ENCODE measurements around the gene SNAPC2.
"Not testable (repeated sequence)": the region's sequence is repeated elsewhere in the genome, so short reads cannot be mapped to it uniquely, and the experiment has no call there.

Gene SNAPC2

GRCh38 chr19:7918615-7919421 lies 1.3 kb upstream of the SNAPC2 start:
- in situ Hi-C loops (cut with HindIII; ENCODE audit: low sequenced_read_pairs), result no loop called here

GRCh38 chr19:7920519-7921301 lies 572 bp downstream of the SNAPC2 start:
- in situ Hi-C loops (cut with HindIII; ENCODE audit: low sequenced_read_pairs), result no loop called here

DNA sequence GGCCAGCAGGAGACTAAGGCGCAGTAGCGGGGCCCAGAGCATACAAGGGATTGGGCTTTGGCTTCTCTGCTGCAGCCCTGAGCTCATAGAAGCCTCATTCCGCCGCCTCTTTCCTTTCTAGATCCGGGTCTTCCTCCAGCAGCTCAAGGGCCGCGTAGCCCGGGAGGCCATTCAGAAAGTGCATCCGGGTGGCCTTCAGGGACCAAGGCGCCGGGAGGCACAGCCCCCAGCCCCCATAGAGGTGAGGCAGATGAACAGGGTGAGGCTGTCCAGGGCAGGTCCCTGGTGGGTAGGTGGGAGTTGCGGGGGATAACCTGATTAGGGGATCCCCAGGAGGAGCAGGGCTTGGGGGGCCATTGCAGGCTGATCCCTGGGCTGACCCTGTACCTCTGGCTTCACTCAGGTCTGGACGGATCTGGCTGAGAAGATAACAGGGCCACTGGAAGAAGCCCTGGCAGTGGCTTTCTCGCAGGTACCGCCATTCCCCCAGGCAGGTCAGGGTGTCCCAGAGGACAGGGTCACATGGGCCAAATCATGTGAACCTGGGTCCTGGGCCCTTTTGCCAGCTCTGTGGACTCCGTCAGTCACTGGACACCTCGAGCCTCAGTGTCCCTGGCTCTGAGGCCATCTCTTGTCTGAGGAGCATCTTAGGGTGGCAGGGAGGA lies 1.3 kb downstream of the SNAPC2 start:
- in situ Hi-C loops (cut with HindIII; ENCODE audit: low sequenced_read_pairs), result no loop called here

DNA sequence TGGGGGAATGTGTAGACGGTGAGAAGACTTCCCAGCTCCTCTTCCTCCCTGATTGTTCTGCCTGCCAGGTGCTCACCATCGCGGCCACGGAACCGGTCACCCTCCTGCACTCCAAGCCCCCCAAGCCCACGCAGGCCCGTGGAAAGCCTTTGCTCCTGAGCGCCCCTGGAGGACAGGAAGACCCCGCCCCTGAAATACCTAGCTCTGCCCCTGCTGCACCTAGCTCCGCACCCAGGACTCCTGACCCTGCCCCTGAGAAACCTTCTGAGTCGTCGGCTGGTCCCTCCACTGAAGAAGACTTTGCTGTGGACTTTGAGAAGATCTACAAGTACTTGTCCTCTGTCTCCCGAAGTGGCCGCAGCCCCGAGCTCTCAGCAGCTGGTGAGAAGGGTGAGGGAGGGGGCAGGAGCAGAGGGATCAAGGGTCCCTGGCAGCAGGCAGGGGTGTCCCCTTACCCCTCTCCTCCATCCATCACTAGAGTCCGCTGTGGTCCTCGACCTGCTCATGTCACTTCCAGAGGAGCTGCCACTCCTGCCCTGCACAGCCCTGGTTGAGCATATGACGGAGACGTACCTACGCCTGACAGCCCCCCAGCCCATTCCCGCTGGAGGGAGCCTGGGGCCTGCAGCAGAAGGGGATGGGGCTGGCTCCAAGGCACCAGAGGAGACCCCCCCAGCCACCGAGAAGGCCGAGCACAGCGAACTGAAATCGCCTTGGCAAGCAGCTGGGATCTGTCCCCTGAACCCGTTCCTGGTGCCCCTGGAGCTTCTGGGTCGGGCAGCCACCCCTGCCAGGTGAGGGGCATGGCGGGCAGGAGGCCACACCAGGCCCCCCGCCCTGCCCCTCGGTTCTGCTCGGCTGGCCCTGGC lies 2.1 kb downstream of the SNAPC2 start:
- in situ Hi-C loops (cut with HindIII; ENCODE audit: low sequenced_read_pairs), result no loop called here

- in situ Hi-C loops (cut with HindIII; ENCODE audit: low sequenced_read_pairs), result no loop called here
Observed at GRCh38 chr19:7922836-7923195, 2.7 kb downstream of the SNAPC2 start.

DNA sequence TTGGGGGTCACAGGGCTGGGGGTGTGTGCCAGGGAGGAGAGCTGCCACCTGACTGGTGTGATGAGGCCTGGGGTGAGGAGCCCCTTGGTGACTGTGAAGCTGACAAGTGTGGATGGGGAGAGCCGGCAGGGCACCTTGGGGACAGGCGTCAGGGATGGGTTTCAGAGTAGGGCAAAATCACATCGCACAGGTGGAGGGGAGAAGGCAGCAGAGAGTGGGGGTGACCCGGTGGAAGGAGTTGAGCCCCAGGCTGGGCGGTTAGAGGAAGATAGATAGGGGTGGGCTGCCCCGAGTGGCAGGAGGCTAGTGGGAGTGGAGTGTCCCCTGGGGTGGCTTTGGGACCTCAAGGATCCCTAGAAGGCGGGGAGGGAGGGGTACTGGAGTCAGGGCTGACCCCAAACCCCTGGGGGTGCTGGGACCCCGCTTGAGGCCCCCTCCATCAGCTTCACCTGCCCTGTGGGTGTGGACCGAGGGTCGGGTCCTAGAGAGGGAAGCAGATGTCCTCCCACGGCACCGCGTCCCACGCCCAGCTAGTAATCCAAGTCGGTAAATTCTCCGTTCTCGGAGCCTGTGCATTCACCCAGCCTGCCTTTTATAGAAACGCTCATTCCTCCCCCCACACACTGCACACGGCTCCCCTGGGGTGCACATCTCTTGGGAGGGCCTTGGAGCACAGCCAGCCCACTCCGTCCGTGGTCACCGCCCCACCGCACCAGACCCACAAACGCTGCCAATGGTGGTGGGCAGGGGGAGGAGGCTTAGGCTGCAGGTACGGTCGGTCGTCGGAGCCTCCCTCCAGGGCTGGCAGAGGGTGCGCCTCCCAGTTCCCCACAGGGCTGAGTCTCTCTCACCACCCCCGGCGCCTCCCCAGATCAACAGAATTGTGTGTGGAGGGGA lies 3.4 kb downstream of the SNAPC2 start:
- in situ Hi-C loops (cut with HindIII; ENCODE audit: low sequenced_read_pairs), result no loop called here

DNA sequence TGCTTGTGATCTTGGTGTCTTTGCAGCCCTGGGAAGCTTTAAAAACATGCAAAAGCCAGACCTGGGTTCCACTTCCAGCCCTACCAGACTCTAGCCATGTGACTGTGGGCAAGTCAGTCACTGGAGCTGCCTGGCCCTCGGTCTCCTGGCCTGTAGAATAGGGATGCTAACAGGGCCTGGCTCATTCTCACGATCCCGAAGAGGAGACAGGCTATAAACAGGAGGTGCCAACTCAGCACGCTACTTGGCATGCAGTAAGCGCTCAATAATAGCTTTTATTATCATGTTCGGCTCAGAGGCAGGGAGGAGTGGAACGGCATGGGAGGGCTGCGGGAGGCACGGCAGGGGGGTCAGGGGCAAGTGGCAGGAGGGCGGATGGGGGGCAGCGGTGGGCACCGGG lies 4.1 kb downstream of the SNAPC2 start:
- in situ Hi-C loops (cut with HindIII; ENCODE audit: low sequenced_read_pairs), result no loop called here

- in situ Hi-C loops (cut with HindIII; ENCODE audit: low sequenced_read_pairs), result no loop called here
Observed at GRCh38 chr19:7924651-7925170, 4.6 kb downstream of the SNAPC2 start.

DNA sequence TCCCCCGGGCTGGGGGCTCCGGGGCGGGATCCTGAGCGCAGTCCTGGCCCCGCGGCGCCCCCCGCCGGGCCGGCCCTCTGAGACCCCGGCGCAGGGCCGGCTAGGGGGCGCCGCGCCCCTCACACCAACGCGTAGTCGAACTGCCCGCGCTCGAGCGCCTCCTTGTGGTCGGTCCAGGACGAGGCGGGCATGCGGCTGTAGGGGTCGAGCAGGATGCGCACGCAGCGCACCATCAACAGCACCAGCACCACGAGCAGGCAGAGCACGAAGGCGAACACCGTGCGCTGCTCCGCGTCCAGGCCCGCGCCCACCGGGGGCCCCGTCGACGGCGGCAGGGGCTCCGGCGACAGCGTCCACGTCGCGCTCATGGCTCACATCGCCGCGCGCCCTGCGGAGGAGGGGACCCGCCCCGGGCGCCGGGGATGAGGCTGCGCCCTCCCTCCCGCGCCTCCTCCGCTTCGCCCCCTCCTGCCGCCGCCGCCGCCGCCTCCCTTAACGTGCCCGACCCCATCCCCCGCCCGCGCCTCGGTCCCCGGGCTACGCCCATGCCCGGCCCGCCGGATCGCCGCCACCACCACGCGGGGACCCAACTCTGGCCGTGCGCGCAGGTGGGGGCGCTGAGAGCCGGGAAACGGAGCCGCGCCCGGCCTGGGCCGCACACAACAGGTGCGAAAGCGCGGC lies 5.2 kb downstream of the SNAPC2 start:
- in situ Hi-C loops (cut with HindIII; ENCODE audit: low sequenced_read_pairs), result no loop called here

- in situ Hi-C loops (cut with HindIII; ENCODE audit: low sequenced_read_pairs), result no loop called here
Observed at GRCh38 chr19:7926021-7926726, 6.0 kb downstream of the SNAPC2 start, which contains the start of gene CTXN1. CTXN1 (minus strand) TSS chr19:7926135; CDS start chr19:7925538, 597 bp downstream.

GRCh38 chr19:7926727-7927604 lies 6.8 kb downstream of the SNAPC2 start:
- in situ Hi-C loops (cut with HindIII; ENCODE audit: low sequenced_read_pairs), result no loop called here

- in situ Hi-C loops (cut with HindIII; ENCODE audit: low sequenced_read_pairs), result no loop called here
Observed at GRCh38 chr19:7927605-7928333, 7.6 kb downstream of the SNAPC2 start.

DNA sequence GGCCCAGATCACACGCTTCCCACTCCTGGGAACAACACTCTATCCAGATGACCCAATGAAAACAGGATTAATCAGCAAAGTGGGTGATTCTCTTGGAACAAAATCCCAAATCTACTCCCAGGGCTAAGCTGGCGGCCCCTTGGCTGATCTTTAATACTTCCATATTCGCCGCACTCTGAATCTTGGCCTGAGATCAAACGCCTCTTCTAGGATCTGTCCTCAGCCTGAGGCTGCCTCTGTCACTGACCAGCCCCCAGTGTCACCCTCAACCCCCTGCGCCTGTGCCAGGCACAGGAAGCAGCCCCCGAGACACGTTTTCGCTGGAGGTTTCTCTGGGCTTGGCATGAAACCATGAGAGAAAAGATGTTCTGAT lies 8.2 kb downstream of the SNAPC2 start:
- in situ Hi-C loops (cut with HindIII; ENCODE audit: low sequenced_read_pairs), result no loop called here

DNA sequence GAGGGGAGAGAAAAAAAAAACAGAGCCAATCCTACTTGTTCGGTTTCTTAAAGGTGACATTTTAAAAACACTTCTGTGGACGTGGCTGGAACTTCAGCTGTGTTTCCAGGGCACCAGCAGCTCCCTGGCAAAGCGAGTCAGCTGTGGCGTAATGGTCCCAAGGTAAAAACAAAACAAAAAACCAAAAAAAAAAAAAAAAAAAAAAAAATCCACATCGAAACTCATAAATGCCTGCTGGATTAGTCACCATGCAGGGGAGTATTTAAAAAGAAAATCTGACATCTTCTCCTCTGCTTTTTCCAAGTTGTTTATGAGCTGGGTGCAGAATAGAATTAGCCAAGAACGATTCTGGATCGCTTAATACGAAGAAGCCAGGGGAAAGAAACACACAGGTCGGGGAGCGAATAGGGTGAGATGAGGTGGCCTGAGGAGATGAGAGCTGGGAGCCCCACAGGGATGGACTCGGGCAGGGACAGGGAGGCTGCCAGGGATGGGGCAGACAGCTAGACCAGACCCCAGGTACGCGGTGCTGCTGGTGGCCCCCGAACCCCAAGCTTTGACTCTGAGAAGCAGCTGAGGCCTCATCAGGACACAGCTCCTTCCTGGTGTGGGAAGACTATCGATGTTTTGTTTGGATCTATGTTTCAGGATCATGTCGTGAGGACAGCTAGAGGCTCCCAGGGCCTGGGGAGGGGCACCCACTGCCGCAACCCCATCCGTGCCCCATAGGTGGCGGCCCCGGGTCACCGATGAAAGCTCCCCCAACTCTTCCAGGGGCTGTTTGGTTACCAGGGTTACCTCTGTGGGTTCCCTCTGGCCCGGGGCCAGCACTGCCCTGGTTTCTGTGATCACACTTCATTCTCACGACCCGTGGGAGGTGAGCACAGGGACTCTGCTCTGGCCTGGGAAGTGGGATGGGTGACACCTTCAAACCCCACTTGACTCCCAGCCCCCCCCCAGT lies 8.9 kb downstream of the SNAPC2 start:
- in situ Hi-C loops (cut with HindIII; ENCODE audit: low sequenced_read_pairs), result no loop called here

GRCh38 chr19:7930030-7930429 lies 9.9 kb downstream of the SNAPC2 start:
- in situ Hi-C loops (cut with HindIII; ENCODE audit: low sequenced_read_pairs), result not testable (repeated sequence)

DNA sequence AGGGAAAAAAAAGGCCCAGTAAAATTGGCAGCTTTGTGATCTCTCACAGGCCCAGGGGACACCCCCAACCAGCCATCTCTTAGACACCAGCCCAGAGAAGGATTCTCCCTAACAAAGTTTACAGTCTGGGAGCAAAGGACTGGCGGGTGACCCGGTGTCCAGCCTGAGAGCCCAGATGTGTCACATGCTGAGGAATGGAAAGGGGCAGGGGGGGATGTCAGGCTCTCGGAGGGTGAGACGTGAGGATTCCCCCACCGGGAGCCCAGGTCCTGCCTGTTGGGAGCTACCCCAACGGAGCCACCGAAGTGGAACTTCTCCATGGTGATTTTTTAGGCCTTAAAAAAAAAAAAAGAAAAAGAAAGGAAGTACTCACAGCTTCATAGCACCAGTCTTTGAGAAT lies 10.6 kb downstream of the SNAPC2 start:
- in situ Hi-C loops (cut with HindIII; ENCODE audit: low sequenced_read_pairs), result no loop called here

All from DLD1 (cell line).